Fibroblast of mammary gland (primary cell): ENCODE measurements around the gene MED16.
A peak's percentile ranks its signal among the peaks of the same experiment; 100 is the strongest.
"Not testable (repeated sequence)": the region's sequence is repeated elsewhere in the genome, so short reads cannot be mapped to it uniquely, and the experiment has no call there.

Source experiments
- DNase-seq: peaks from one replicate; pipeline ENCODE4 v3.0.0-alpha.2; 2010; ENCODE audit warnings: low read depth
- H3K4me3 ChIP-seq: 2 replicates; pipeline ENCODE4 v1.5.1; 2011; ENCODE audit warnings: low read depth, mild to moderate bottlenecking, low read length, moderate library complexity; ENCODE audit not compliant: control insufficient read depth
- CTCF ChIP-seq: conservative IDR thresholded peaks from 2 replicates; pipeline ENCODE4 v1.5.1; 2011; ENCODE audit warnings: low read depth, low read length, inconsistent platforms; ENCODE audit not compliant: control insufficient read depth, insufficient read depth

MED16 gene

GRCh38 chr19:892243-892893 lies 619 bp downstream of the MED16 start:
- TF ChIP-seq CTCF = no peak
- no peak for DNase-seq
- peak overlapping the region; percentile 82 for H3K4me3 ChIP-seq

GRCh38 chr19:891421-892200 lies 1.4 kb downstream of the MED16 start:
- peak overlapping the region; percentile 82 for H3K4me3 ChIP-seq
- DNase-seq = not testable (repeated sequence)

- TF ChIP-seq CTCF = no peak
- H3K4me3 ChIP-seq = no peak overlapping the region
- DNase-seq = no peak
These were observed 2.2 kb downstream of the MED16 start for GRCh38 chr19:890831-891230.

GRCh38 chr19:889662-890295 lies 3.2 kb downstream of the MED16 start:
- no peak for DNase-seq
- no peak for TF ChIP-seq CTCF
- no peak overlapping the region for H3K4me3 ChIP-seq

- no peak overlapping the region for H3K4me3 ChIP-seq
- no peak for TF ChIP-seq CTCF
- DNase-seq = no peak
These were observed 4.2 kb downstream of the MED16 start for GRCh38 chr19:888581-889385.

GRCh38 chr19:887599-887998 lies 5.4 kb downstream of the MED16 start:
- no peak for DNase-seq
- no peak overlapping the region for H3K4me3 ChIP-seq
- no peak for TF ChIP-seq CTCF
